ENCODE measurements around the gene SOST.

DNA sequence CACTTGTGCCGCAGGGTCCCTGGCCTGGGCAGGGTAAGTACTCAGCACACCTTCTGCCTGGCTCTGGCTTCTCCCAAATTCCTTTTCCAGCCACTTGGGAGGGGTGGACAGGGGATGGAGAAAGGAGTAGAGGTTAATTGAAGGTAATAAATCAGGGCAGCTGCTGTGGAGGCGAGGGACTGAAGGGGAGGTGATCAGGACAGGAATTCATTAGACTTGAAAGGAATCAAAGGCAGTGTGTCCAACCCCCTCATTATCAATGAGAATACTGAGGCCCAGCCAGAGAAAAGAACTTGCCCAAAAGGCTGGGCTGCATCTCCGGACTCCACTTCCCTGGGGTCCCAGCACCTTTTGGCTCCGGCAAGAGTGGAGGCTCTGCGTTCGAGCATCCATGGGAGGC lies 2.4 kb downstream of the SOST start:
- TF ChIP-seq, protein P1, sequence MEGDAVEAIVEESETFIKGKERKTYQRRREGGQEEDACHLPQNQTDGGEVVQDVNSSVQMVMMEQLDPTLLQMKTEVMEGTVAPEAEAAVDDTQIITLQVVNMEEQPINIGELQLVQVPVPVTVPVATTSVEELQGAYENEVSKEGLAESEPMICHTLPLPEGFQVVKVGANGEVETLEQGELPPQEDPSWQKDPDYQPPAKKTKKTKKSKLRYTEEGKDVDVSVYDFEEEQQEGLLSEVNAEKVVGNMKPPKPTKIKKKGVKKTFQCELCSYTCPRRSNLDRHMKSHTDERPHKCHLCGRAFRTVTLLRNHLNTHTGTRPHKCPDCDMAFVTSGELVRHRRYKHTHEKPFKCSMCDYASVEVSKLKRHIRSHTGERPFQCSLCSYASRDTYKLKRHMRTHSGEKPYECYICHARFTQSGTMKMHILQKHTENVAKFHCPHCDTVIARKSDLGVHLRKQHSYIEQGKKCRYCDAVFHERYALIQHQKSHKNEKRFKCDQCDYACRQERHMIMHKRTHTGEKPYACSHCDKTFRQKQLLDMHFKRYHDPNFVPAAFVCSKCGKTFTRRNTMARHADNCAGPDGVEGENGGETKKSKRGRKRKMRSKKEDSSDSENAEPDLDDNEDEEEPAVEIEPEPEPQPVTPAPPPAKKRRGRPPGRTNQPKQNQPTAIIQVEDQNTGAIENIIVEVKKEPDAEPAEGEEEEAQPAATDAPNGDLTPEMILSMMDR (IDR thresholded peaks at IDR 0.05) = no peak
- no peak for TF ChIP-seq POLR2AphosphoS5 (IDR thresholded peaks at IDR 0.05; ENCODE audit: insufficient read depth in 1 of 2, low read depth in 1 of 2)
- TF ChIP-seq POLR2A (IDR thresholded peaks at IDR 0.05) = no peak
